DMS114 treated with DMSO at 0.1 percent for 48 hours (cell line): Measurements from ENCODE around the gene MPP4.

Experiments
- DNase-seq: peaks from one replicate; lab custom pipeline; 2025; ENCODE audit not compliant: unreplicated experiment; lab: John Stamatoyannopoulos, UW

MPP4 gene

GRCh38 chr2:201698588-201699226 is at the start of gene MPP4:
Gene MPP4, minus strand, starts transcription at chr2:201698644. Its CDS starts 4,690 bp downstream, at chr2:201693954.
- DNase-seq = no peak

- no peak for DNase-seq
Measured at GRCh38 chr2:201746551-201746950, 48.1 kb upstream of the MPP4 start.

- no peak for DNase-seq
Measured at GRCh38 chr2:201735486-201735885, 37.0 kb upstream of the MPP4 start.

- no peak for DNase-seq
Measured at GRCh38 chr2:201734111-201734510, 35.7 kb upstream of the MPP4 start.

GRCh38 chr2:201733544-201733943 is 35.1 kb upstream of the MPP4 start:
- no peak for DNase-seq

GRCh38 chr2:201730651-201731285 is 32.3 kb upstream of the MPP4 start:
- no peak for DNase-seq

- DNase-seq = no peak
Measured at GRCh38 chr2:201715459-201715858, 17.0 kb upstream of the MPP4 start.

- DNase-seq = no peak
Measured at GRCh38 chr2:201712726-201713125, 14.3 kb upstream of the MPP4 start.

GRCh38 chr2:201709747-201710146 is 11.3 kb upstream of the MPP4 start:
- DNase-seq = no peak

GRCh38 chr2:201709049-201709448 is 10.6 kb upstream of the MPP4 start:
- DNase-seq = no peak

- no peak for DNase-seq
Measured at GRCh38 chr2:201707753-201708152, 9.3 kb upstream of the MPP4 start.

GRCh38 chr2:201707142-201707541 is 8.7 kb upstream of the MPP4 start:
- DNase-seq = no peak

GRCh38 chr2:201704536-201704935 is 6.1 kb upstream of the MPP4 start:
- DNase-seq = no peak

GRCh38 chr2:201701646-201702045 is 3.2 kb upstream of the MPP4 start:
- DNase-seq = no peak

GRCh38 chr2:201699416-201699815 is 972 bp upstream of the MPP4 start:
- no peak for DNase-seq

- DNase-seq = no peak
Measured at GRCh38 chr2:201697899-201698298, 545 bp downstream of the MPP4 start.

GRCh38 chr2:201696151-201696659 is 2.2 kb downstream of the MPP4 start:
- no peak for DNase-seq

GRCh38 chr2:201685156-201685555 is 13.3 kb downstream of the MPP4 start:
- no peak for DNase-seq

- no peak for DNase-seq
Measured at GRCh38 chr2:201680743-201681142, 17.7 kb downstream of the MPP4 start.

GRCh38 chr2:201678401-201678800 is 20.0 kb downstream of the MPP4 start:
- DNase-seq = no peak

GRCh38 chr2:201675454-201675853 is 23.0 kb downstream of the MPP4 start:
- DNase-seq = no peak

GRCh38 chr2:201674794-201675193 is 23.6 kb downstream of the MPP4 start:
- DNase-seq = no peak

- no peak for DNase-seq
Measured at GRCh38 chr2:201674298-201674697, 24.1 kb downstream of the MPP4 start.
